ENCODE data around the gene CPTP.

DNA sequence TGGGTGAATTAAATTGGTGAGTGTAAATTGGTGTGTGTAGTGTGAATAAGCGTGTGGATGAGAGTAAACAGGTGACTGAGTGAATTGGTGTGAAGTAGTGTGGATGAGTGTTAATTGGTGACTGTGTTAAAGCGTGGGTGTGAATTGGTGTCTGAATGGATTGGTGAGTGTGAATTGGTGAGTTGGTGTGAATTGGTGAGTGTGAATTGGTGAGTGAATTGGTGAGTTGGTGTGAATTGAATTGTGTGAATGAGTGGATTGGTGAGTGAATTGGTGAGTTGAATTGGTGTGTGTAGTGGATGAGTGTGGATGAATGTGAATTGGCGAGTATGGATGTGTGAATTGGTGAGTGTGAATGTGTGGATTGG lies 42.1 kb downstream of the CPTP start:
- TF ChIP-seq, protein P1, sequence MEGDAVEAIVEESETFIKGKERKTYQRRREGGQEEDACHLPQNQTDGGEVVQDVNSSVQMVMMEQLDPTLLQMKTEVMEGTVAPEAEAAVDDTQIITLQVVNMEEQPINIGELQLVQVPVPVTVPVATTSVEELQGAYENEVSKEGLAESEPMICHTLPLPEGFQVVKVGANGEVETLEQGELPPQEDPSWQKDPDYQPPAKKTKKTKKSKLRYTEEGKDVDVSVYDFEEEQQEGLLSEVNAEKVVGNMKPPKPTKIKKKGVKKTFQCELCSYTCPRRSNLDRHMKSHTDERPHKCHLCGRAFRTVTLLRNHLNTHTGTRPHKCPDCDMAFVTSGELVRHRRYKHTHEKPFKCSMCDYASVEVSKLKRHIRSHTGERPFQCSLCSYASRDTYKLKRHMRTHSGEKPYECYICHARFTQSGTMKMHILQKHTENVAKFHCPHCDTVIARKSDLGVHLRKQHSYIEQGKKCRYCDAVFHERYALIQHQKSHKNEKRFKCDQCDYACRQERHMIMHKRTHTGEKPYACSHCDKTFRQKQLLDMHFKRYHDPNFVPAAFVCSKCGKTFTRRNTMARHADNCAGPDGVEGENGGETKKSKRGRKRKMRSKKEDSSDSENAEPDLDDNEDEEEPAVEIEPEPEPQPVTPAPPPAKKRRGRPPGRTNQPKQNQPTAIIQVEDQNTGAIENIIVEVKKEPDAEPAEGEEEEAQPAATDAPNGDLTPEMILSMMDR (conservative IDR thresholded peaks at IDR 0.05; ENCODE audit: low read depth, low read length), result no peak
- TF ChIP-seq EZH2 (IDR thresholded peaks at IDR 0.05; ENCODE audit: low read length, unreplicated experiment), result no peak

All from PC-3 (cell line).